SH-SY5Y (cell line): Measurements from ENCODE around the gene ADCY3.

ENCODE experiments used
- GATA2 ChIP-seq: IDR thresholded peaks from 2 replicates; pipeline ENCODE4 v1.6.1; 2011; ENCODE audit warnings: mild to moderate bottlenecking, low read depth, low read length
- GATA3 ChIP-seq: IDR thresholded peaks from 2 replicates; pipeline ENCODE4 v1.6.1; 2011; ENCODE audit warnings: low read depth, mild to moderate bottlenecking, low read length, moderate library complexity

- no peak for TF ChIP-seq GATA2
- TF ChIP-seq GATA3, result no peak
These were observed 104.9 kb downstream of the ADCY3 start for GRCh38 chr2:24815171-24815570.
